GM23248 (cell line): ENCODE results near the gene SERPIND1.

Experiments used
- EZH2 ChIP-seq: fragments of 200-600 bp; sonication (generic); IDR thresholded peaks from 2 replicates; pipeline ENCODE4 v1.6.1; 2018; ENCODE audit warnings: antibody characterized with exemption, mild to moderate bottlenecking; ENCODE audit not compliant: insufficient read depth, poor library complexity, severe bottlenecking
- EZH2phosphoT487 ChIP-seq: fragments of 200-600 bp; sonication (generic); IDR thresholded peaks from 2 replicates; pipeline ENCODE4 v1.6.1; 2018; ENCODE audit warnings: antibody characterized with exemption, moderate library complexity, mild to moderate bottlenecking, low read depth; ENCODE audit not compliant: insufficient read depth

DNA sequence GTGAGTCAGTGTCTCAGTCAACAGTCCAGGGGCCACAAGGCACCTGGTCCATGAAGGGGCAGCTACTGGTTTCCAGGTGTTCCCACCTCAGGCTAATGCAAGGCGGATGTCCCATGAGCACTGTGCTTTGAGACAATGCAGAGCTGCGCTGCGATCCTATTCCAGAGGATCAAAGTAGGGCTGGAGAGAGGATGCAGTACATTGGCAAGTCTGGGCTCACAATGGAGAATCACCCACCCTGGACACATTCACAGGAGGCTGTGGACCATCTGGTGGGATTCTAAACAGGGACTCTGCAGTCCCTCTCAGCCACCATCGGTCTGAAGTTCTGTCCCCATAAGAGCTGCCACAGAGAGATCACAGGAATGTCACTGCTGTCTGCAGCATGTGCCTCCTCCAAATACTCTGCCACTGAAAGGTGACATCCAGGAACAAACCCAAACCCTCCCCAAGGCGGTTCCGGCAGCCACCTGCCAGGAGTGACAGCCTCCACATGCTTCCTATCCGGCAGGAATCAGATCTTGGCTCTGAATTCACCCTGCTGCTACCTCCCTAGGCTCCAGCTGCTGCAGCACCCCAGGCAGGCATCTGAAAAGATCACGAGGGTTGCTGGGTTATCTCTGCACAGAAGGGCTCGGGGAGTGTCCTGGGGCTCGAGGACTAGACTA, 45.3 kb upstream of the SERPIND1 start:
- TF ChIP-seq EZH2 (no peak), EZH2phosphoT487 (no peak)
